OCI-M1 (cell line): ENCODE data around the gene UBE2E1.
A peak's percentile ranks its signal among the peaks of the same experiment; 100 is the strongest.

Experiments
- DNase-seq: peaks from one replicate; lab custom pipeline; 2025; lab: John Stamatoyannopoulos, UW

Gene UBE2E1

DNA sequence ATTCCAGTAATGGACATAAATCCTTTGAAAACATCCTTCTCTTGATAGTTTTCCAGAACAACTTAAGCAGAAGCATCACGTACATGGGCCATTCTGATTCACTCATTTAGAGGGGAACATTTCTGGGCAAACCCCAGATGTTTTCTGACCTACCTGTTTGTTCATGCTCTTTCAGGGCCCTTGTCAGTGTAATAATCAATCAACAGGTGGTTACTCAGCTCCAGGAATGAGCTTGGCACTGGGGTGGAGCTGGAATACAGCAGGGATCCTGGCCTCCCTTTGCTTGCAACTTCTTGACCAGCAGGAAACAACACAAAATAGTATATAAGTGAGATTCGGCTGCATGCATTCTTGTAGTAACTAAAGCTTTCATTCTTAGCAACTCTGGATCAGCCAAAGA is 9.2 kb upstream of the UBE2E1 start:
- DNase-seq: no peak

DNA sequence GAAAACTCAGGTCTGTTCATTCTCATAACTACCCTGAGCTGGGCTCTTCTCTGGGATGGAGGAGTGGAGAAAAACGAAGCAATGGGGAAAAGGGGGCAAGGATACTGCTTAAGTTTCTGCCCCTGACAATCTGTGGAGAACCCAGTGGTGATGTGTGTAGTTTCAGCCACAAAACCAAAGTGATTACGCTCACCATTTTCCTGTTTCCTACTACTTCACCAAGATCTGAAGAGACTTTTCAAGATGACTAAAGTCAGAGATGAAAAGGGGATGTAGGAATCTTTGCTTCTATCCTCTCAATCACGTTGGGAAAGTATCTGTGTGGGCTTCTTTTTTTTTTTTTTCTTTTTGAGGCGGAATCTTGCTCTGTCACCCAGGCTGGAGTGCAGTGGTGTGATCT is 8.3 kb upstream of the UBE2E1 start:
- DNase-seq: no peak

GRCh38 chr3:23798456-23798855 is 7.3 kb upstream of the UBE2E1 start:
- DNase-seq: no peak

DNA sequence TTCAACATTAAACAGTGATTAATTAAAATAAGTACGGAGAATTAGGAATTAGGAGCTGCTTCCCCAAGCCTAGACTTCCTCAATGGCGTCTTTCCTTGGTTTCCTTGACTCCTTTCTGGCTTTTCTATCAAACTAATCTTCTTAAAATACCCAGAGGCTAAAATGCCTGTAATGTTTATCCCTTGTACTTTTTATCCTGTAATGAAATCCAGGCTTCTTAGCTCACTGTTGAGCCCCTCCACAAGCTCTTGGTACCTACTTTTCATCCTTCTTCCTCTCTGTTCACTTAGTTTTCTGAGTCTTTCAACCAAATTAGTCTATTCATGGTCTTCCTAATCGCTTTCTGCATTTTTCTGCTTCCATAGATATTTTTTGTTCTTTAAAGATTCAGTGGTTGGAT is 6.9 kb upstream of the UBE2E1 start:
- DNase-seq: no peak

DNA sequence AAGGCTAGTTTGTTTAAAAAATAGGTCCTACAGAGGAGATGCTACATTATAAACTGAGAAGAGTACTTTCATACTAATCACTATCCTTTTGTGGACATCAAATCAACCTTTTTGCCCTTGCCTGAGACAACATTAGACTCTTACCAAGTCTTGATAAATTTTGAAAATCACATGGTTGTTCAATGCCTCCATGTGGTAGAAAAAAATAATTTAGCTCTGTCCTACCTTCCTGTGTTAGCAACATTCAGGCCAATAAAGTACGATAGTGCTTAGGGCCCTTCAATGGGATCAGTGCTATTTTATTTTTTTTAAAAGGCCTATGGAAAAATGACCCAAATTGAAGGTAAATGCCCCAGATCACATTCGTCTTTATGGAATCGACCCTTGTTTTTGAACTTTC is 5.0 kb upstream of the UBE2E1 start:
- peak; percentile 60 for DNase-seq

DNA sequence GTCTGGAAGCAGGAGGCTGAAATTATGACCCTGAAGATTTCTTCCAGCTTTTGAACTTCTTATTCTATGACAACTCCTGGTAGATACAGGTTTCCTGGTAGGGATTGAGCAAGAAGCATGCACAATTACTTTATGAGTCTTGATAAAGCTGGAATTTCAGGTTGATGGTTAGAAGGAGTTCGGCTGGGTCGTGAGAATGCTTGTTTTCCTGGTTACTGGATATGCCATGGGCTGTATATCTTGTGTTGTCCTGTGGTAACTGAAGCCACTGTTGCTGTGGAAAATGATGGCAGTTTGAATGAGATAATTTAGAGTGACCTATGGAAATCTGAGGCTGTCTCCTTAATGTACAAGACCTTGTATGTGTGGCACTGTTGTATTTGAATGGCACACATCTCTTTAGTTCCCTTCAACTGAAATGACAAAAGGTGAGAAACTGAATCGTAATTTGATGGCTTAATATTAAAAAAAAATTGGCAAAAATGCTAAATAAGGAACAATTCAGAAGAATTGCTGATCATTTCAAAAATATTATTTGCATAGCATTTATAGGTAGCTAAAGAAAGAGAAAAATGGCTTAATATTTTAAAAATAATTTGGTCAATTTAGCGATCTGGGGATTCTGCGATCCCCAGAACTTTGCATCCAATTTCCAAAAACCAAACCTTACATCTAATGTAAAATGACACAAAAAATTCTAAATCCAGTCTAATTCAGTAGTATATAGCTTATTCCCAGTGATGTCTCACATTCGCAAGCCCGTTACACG is 1.1 kb upstream of the UBE2E1 start:
- peak; percentile 29 for DNase-seq

DNA sequence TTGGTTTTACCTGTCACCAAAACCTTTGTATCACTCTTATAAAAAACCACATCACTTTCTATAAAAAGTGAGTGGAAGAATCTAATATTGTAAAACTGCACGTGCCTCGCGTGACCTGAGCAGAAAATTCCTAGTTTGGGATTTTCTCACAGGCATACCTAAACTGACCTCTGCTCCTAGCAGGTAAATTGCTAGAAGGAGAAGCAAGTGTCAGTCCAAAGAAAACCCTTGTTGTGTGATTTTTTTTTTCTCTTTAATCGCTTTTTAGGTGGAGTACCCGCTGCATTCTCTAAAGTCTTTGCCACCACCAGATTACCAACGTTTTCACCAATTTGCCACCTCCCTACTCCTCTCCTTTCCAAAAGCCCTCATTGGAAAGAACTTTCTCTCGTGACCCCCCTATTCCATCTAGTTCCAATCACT is 534 bp upstream of the UBE2E1 start:
- no peak for DNase-seq

DNA sequence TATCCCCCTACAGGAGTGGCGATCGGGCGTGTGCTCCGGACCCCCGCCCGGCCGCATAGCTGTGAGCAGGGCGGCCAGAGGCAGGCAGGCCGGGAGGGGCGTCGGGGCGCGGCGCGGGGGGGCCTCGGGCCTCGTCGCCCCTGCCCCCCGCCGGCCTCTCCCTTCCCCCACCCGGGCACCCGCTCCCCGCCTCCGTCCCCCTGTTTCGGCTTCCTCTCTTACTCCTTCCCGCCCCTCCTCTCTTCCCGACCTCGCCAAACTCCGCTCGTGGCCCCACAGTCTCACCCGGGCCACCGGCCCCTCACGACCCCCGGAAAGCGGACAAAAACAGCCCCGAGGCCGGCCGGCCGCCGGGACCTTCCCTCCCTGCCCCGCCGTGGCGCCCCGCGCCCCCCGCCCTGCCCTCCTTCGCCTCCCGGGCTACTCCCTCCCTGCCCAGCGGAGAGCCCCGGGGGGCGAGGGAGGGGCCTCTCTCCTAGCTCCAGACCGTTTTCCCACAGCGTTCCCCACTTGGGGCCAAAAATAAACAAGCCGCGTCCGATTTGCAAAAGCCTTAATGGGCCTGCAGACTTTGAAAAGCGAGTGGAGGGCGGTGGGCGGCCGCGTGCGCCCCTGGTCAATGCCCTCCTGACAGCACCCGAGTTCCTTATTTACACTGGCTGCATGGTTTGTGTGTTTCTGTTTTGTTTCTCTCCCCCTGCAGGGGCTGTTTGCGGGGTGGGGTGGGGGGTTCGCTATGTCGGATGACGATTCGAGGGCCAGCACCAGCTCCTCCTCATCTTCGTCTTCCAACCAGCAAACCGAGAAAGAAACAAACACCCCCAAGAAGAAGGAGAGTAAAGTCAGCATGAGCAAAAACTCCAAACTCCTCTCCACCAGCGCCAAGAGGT is 1.0 kb downstream of the UBE2E1 start:
- peak; percentile 43 for DNase-seq

DNA sequence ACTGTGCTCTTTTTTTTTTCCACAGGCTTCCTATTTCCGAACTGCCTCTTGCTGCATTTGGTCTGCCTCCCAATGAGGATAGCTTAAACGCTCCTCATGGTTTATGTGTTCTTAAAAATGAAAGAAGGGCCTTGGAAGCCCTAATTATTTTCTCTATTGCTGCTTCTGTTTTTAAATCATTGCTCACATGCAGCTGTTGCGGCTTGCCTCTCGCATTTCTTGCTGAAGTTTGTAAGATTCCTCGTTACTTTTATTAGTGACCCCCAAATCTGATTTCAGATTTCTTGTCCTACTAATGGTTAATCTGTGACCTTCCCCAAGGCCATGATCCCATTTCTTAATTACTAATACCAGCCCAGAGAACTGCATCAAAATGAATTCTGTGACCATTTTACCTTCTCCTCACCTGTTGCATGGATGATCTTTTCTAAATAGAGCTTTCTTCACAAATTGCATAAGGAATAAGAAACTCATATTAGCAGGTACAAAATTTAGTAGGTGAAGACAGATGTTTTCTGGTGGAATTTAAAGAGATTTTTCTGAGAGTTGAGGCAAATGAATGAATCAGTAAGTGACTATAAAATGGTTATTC is 1.8 kb downstream of the UBE2E1 start:
- DNase-seq: no peak

DNA sequence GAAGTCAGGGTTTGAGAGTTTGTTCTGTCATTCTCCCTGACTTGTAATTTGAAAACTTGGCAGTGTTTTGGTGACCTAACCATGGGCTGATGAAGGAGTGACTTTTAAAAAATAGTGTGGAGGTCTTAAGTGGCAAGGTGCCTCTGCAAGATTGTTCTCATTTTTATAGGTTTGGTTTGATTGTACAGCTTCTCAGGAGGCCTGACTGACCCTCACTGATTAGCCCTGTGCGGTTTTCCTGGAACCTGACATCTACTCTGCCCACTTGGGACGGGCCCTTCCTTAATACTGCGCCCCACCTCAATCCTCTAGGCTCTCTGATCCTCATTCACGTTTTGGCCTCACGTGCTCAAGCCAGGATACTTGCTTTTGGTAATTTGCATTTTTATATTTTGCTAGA is 2.8 kb downstream of the UBE2E1 start:
- peak; percentile 92 for DNase-seq

DNA sequence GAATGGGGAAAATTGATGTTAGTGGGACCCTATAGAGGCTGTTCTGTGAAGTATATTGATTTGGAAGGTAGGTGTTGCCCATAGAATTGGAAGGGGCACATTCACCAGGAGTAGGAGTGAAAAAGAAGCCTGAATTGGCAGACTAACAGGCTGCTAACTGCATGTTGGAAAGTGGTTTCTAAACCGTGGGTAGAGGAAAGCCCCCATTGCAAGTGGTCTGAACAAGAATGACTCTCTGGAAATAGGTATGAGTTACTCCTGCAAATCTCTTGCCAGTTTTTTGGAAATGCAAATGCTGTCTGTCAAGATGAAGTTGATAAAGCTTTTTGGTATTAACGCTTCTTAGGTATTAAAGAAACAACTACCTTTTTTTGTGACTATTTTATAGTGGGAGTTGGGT is 3.5 kb downstream of the UBE2E1 start:
- DNase-seq: peak; percentile 65

GRCh38 chr3:23809840-23810342 is 4.1 kb downstream of the UBE2E1 start:
- DNase-seq: peak; percentile 74

DNA sequence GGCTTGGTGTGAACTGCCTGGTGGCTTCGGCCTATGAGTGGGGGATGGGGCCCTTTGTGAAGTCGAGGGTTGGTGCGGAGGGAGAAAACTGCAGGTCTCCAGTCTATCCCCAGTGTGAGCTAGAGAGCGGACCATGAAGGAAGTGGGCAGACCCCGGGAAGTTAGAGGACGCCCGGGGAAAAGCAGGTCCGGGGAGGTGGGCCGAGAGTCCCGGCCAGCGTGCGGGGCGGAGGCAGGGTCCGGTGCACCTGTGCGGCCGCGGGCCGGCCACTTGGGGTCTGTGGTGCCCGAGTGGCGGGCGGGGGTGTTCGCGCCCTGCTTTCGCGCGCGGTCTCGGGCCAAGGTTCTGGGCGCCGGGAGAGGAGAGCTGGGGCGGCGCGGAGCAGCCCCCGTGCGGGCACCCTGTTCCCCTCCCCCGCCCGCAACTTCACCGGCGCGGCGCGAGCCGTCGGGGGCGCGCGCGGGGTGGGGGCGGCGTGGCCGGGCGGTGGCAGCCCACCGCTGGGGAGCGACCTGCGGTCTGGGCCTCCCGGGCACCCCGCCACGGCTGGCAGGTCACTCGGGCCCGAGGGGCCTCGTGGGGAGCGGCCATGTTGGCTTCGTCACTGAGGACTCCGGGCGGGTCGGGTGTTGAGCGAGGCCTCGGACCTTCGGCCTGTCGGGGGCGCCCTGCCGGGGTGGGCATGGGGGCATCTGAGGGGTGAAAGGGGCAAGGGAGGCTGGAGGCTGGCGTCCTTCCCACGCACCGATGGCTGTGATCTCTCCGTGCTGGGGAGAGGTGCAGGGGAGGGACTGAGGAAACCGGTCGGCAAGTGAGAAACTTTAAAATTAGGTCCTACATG is 4.8 kb downstream of the UBE2E1 start:
- peak; percentile 77 for DNase-seq

DNA sequence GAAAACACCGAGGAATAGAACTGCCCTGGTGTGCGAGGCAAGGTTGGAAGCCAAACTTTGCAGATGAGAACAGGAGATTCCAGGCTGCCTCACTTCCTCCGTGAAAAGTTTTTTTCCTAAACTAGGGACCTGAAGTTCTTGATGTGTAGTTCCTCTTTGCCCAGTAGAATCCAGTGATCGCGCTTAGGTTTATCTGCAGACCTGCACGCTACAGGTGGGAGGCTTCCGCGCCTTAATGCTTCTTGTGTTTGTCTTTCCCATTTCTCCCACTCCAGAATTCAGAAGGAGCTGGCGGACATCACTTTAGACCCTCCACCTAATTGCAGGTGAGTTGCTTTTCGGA is 5.4 kb downstream of the UBE2E1 start:
- peak; percentile 77 for DNase-seq

DNA sequence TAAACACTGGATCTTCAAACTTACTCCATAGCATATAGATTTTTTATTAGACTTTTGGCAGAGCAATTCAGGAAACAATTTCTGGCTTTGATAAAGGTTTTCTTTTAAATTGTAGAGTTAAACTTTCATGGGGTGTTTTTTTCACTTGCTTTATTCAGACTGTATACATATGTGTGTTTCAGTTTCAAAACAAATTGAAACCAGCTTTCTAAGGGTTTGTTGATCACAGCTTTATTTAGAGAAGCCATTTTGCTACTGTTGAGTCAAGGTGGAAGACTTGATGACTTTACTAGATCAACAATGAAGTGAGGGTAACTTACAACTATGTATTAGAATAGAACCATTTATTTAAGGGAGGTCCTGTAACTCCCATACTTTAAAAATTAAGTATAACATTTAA is 6.2 kb downstream of the UBE2E1 start:
- peak; percentile 34 for DNase-seq

DNA sequence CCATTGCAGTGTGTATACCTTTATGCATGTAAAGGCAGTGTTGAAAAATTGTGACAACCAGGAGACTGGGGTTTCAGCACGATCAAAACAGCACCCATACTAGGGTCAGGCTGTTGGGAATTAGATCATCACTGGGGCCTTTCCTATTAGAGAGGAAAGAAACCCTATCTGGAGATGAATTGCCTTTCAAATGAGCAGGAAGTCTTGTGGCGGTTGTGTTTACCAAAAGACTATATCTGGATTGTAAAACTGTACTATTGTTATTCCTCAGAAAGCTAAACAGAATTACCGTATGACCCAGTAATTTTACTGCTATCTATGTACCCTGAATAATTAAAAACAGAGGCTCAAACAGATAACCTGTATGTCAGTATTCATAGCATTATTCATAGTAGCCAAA is 10.1 kb downstream of the UBE2E1 start:
- DNase-seq: no peak

GRCh38 chr3:23816721-23817120 is 11.0 kb downstream of the UBE2E1 start:
- DNase-seq: no peak

GRCh38 chr3:23817508-23818223 is 11.9 kb downstream of the UBE2E1 start:
- no peak for DNase-seq

DNA sequence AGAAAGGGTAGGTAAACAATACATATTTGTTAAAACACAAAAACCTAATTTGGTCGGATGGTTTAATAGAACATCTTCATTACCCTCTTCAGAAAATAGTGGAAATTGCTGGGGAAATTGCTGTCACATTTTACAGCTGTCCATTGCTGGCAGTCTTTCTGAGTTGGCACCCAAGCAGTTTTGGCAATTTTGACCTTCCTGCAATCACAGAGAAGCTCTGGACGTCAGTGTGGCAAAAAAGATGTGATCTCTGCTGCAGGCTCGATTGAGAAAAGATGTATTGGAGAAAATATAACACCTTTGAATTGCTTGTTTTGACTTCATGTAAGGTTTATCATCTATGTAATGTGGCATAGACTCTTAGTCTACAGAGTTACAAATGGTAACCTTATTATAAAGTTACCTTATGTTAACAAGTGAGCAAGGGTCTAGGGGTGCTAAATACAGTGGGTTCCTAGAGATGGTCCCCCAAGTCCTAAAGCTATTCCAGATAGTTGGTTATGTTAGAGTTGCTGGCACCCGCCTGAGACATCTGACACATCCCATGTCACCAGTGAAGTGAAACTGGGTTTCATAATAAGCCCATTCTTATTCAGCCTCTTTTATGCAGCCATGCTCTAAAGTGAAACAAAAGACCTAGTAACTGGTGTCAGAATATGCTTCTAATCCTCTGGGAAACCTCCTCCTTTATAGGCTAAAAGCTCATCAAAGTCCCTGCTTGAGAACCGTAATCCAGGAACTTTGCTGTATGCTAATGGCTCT is 14.0 kb downstream of the UBE2E1 start:
- no peak for DNase-seq

- DNase-seq: no peak
Measured at GRCh38 chr3:23820888-23821287, 15.1 kb downstream of the UBE2E1 start.
